PFSK-1 (cell line): ENCODE data around the gene PRSS33.

Source experiments
- FOXP2 ChIP-seq: optimal IDR thresholded peaks from 2 replicates; pipeline ENCODE3; 2011; ENCODE audit warnings: borderline replicate concordance, control low read depth, inconsistent platforms; ENCODE audit not compliant: insufficient read depth; ENCODE audit errors: extremely low read length, extremely low read depth
- POLR2AphosphoS5 ChIP-seq: IDR thresholded peaks from 2 replicates; pipeline ENCODE4 v1.6.1; 2012; ENCODE audit warnings: low read depth, mild to moderate bottlenecking, control low read depth, low read length, moderate library complexity
- REST ChIP-seq, 2 experiments: IDR thresholded peaks; 2 replicates each; pipeline versions ENCODE4 v1.6.1 to v1.8.0; 2011 to 2012; ENCODE audit warnings: low read depth in 2 of 2, low read length in 2 of 2, control low read depth in 1 of 2, inconsistent platforms in 1 of 2, mild to moderate bottlenecking in 1 of 2, moderate library complexity in 1 of 2; ENCODE audit not compliant: insufficient read depth in 1 of 2
- SIN3A ChIP-seq: IDR thresholded peaks from 2 replicates; pipeline ENCODE4 v1.6.1; 2012; ENCODE audit warnings: mild to moderate bottlenecking, low read length, moderate library complexity, borderline replicate concordance; ENCODE audit not compliant: insufficient read depth
- TAF1 ChIP-seq: IDR thresholded peaks from 2 replicates; pipeline ENCODE4 v1.6.1; 2012; ENCODE audit warnings: low read length, control low read depth, borderline replicate concordance; ENCODE audit not compliant: insufficient read depth

GRCh38 chr16:2757344-2757743 is 30.0 kb downstream of the PRSS33 start:
- no peak for TF ChIP-seq SIN3A
- no peak for TF ChIP-seq POLR2AphosphoS5
- TF ChIP-seq REST (IDR thresholded peaks at IDR 0.05; ENCODE audit: insufficient read depth in 1 of 2, low read depth in 2 of 2, low read length in 2 of 2): no peak
- no peak for TF ChIP-seq TAF1
- no peak for TF ChIP-seq FOXP2
